PC-9 (cell line): ENCODE data around the gene SREK1IP1.

Source experiments
- EZH2 ChIP-seq: fragments of 200-600 bp; sonication (generic); IDR thresholded peaks from 2 replicates; pipeline ENCODE4 v1.8.0; 2017; ENCODE audit warnings: antibody characterized with exemption, low read depth
- TF ChIP-seq, protein P1 (sequence below): fragments of 200-600 bp; sonication (generic); conservative IDR thresholded peaks from 2 replicates; pipeline ENCODE4 v1.6.1; 2017; ENCODE audit warnings: mixed run types, antibody characterized with exemption, mild to moderate bottlenecking, moderate library complexity

DNA sequence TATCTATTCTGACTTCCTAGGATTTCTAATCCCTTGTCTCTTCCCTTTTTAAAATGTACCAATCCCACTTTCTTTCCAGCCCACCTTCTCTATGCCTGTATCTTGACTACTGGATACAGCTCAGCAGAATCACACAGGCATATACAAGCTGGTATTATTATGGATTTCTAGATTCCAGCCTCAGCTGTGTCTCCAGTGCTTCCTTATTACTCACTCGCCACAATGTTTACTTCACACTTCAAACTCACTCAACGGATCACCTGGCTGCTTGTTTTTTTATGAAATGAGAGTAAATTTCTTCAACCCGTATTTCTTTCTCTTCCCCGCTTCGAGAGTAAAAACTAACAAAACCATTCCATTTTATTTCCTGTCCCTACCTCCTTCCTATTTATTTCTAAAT lies 39.0 kb upstream of the SREK1IP1 start:
- TF ChIP-seq, protein P1, sequence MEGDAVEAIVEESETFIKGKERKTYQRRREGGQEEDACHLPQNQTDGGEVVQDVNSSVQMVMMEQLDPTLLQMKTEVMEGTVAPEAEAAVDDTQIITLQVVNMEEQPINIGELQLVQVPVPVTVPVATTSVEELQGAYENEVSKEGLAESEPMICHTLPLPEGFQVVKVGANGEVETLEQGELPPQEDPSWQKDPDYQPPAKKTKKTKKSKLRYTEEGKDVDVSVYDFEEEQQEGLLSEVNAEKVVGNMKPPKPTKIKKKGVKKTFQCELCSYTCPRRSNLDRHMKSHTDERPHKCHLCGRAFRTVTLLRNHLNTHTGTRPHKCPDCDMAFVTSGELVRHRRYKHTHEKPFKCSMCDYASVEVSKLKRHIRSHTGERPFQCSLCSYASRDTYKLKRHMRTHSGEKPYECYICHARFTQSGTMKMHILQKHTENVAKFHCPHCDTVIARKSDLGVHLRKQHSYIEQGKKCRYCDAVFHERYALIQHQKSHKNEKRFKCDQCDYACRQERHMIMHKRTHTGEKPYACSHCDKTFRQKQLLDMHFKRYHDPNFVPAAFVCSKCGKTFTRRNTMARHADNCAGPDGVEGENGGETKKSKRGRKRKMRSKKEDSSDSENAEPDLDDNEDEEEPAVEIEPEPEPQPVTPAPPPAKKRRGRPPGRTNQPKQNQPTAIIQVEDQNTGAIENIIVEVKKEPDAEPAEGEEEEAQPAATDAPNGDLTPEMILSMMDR, result no peak
- TF ChIP-seq EZH2, result no peak
